H1 (cell line): Measurements from ENCODE around the gene SNX7. TPM values are rescaled to one million over a fixed set of nuclear protein-coding genes. Genes with fewer than 3 reads are reported as not detected.

Source experiments
- CTCF ChIA-PET: fragments of 300-600 bp; sonication (Branson Sonifier 250); formaldehyde crosslinking; loops from one replicate; lab custom pipeline; 2021; ENCODE audit not compliant: partially characterized antibody; lab: Charles Lee
- POLR2A ChIA-PET: fragments of 300-600 bp; sonication (Branson Sonifier 250); formaldehyde crosslinking; loops from one replicate; lab custom pipeline; 2021; ENCODE audit warnings: inconsistent platforms; ENCODE audit not compliant: partially characterized antibody; lab: Charles Lee
- DNase-seq, 2 experiments: peaks; one replicate each; pipeline versions ENCODE4 v3.0.0 to v3.0.0-alpha.2; 2010 to 2022; ENCODE audit warnings: low spot score in 2 of 2, low read depth in 1 of 2, mixed read lengths in 1 of 2
- FAIRE-seq: peaks from 2 replicates; lab custom pipeline; 2011; peaks lifted over from hg19 to GRCh38; lab: Jason Lieb, UNC
- H2AFZ ChIP-seq: 2 replicates; pipeline ENCODE4 v1.8.1; 2012; ENCODE audit warnings: low read length, inconsistent platforms
- H2AK5ac ChIP-seq: 2 replicates; pipeline ENCODE4 v1.6.1; 2013; ENCODE audit warnings: low read depth, low read length
- H2BK120ac ChIP-seq: replicated peaks from 2 replicates; pipeline ENCODE3; 2013; ENCODE audit warnings: low read depth, low read length, inconsistent platforms
- H2BK12ac ChIP-seq: 2 replicates; pipeline ENCODE4 v1.6.1; 2013; ENCODE audit warnings: low read depth, low read length
- H2BK15ac ChIP-seq: 2 replicates; pipeline ENCODE4 v1.6.1; 2013; ENCODE audit warnings: low read length
- H2BK20ac ChIP-seq: 2 replicates; pipeline ENCODE4 v1.6.1; 2013; ENCODE audit warnings: low read length
- H2BK5ac ChIP-seq: 2 replicates; pipeline ENCODE4 v1.6.1; 2013; ENCODE audit warnings: low read depth, low read length
- H3K14ac ChIP-seq: 2 replicates; pipeline ENCODE4 v1.6.1; 2013; ENCODE audit warnings: inconsistent platforms; ENCODE audit not compliant: insufficient read length
- H3K18ac ChIP-seq: 2 replicates; pipeline ENCODE4 v1.6.1; 2013; ENCODE audit warnings: low read length; ENCODE audit errors: extremely low read depth
- H3K23ac ChIP-seq: 2 replicates; pipeline ENCODE4 v1.6.1; 2013; ENCODE audit warnings: inconsistent platforms; ENCODE audit not compliant: insufficient read length
- H3K23me2 ChIP-seq: 2 replicates; pipeline ENCODE4 v1.6.1; 2013; ENCODE audit warnings: low read depth, low read length
- H3K27ac ChIP-seq: 2 replicates; pipeline ENCODE4 v1.6.1; 2011; ENCODE audit warnings: low read depth, low read length, inconsistent platforms
- H3K27me3 ChIP-seq, 4 experiments: replicated peaks in 1 of 4; 1 replicate in 1 of 4; 2 replicates in 3 of 4; pipeline versions ENCODE4 v1.6.1 to v1.8.1; 2011 to 2013; ENCODE audit warnings: low read length in 3 of 4, mild to moderate bottlenecking in 3 of 4, inconsistent platforms in 2 of 4, mixed read lengths in 2 of 4, moderate library complexity in 1 of 4; ENCODE audit not compliant: control insufficient read depth in 3 of 4, insufficient read depth in 3 of 4; ENCODE audit errors: extremely low read depth in 1 of 4
- H3K36me3 ChIP-seq, 4 experiments: 2 replicates each; pipeline versions ENCODE4 v1.6.1 to v1.8.1; 2011 to 2013; ENCODE audit warnings: mild to moderate bottlenecking in 4 of 4, low read length in 3 of 4, moderate library complexity in 2 of 4, control low read depth in 1 of 4, inconsistent platforms in 1 of 4; ENCODE audit not compliant: insufficient read depth in 4 of 4, control insufficient read depth in 2 of 4
- H3K4ac ChIP-seq: replicated peaks from 2 replicates; pipeline ENCODE3; 2013; ENCODE audit warnings: low read length, low read depth, mixed read lengths, inconsistent platforms; ENCODE audit not compliant: insufficient read length
- H3K4me1 ChIP-seq, 4 experiments: replicated peaks in 1 of 4; 1 replicate in 1 of 4; 2 replicates in 3 of 4; pipeline versions ENCODE4 v1.6.1 to v1.8.1; 2011 to 2013; ENCODE audit warnings: low read length in 3 of 4, inconsistent platforms in 2 of 4, mixed read lengths in 1 of 4; ENCODE audit not compliant: insufficient read depth in 4 of 4, control insufficient read depth in 3 of 4
- H3K4me2 ChIP-seq, 2 experiments: 2 replicates each; pipeline versions ENCODE4 v1.6.1 to v1.8.1; 2011 to 2013; ENCODE audit warnings: low read depth in 2 of 2, low read length in 2 of 2, control low read depth in 1 of 2, inconsistent platforms in 1 of 2, mild to moderate bottlenecking in 1 of 2; ENCODE audit not compliant: insufficient read depth in 1 of 2
- H3K4me3 ChIP-seq, 4 experiments: fragments of 200-600, 300-600 bp in 1 of 4; sonication (generic), shearing (Covaris generic), sonication (Bioruptor Twin) in 1 of 4; 2 replicates each; pipeline versions ENCODE4 v1.5.1 to v1.8.1; 2011 to 2016; ENCODE audit warnings: low read length in 4 of 4, low read depth in 3 of 4, control low read depth in 2 of 4, inconsistent platforms in 2 of 4, mild to moderate bottlenecking in 2 of 4, mixed read lengths in 1 of 4, moderate library complexity in 1 of 4; ENCODE audit not compliant: insufficient read depth in 2 of 4; ENCODE audit errors: extremely low read depth in 1 of 4
- H3K56ac ChIP-seq: replicated peaks from 2 replicates; pipeline ENCODE3; 2013; ENCODE audit warnings: low read depth, mild to moderate bottlenecking, mixed read lengths, low read length, inconsistent platforms; ENCODE audit not compliant: insufficient read length
- H3K79me1 ChIP-seq: 2 replicates; pipeline ENCODE4 v1.6.1; 2013; ENCODE audit warnings: low read depth, low read length, control low read depth
- H3K79me2 ChIP-seq, 2 experiments: 2 replicates each; pipeline versions ENCODE4 v1.6.1 to v1.8.1; 2012 to 2013; ENCODE audit warnings: low read length in 2 of 2, mild to moderate bottlenecking in 2 of 2, inconsistent platforms in 1 of 2; ENCODE audit not compliant: insufficient read depth in 2 of 2, control insufficient read depth in 1 of 2
- H3K9ac ChIP-seq, 4 experiments: replicated peaks in 1 of 4; 1 replicate in 1 of 4; 2 replicates in 3 of 4; pipeline versions ENCODE4 v1.6.1 to v1.8.1; 2011 to 2013; ENCODE audit warnings: low read depth in 3 of 4, low read length in 3 of 4, control low read depth in 2 of 4, mild to moderate bottlenecking in 2 of 4, moderate library complexity in 2 of 4, inconsistent platforms in 1 of 4; ENCODE audit errors: extremely low read depth in 1 of 4
- H3K9me3 ChIP-seq, 2 experiments: 2 replicates each; pipeline versions ENCODE4 v1.6.1 to v1.8.1; 2012 to 2013; ENCODE audit warnings: mild to moderate bottlenecking in 2 of 2, moderate library complexity in 2 of 2, control low read depth in 1 of 2, inconsistent platforms in 1 of 2, low read depth in 1 of 2, low read length in 1 of 2, mixed read lengths in 1 of 2; ENCODE audit not compliant: insufficient read depth in 2 of 2
- H4K20me1 ChIP-seq, 2 experiments: replicated peaks in 1 of 2; 2 replicates each; pipeline versions ENCODE3 to v1.8.1; 2011 to 2013; ENCODE audit warnings: inconsistent platforms in 2 of 2, low read length in 2 of 2, mild to moderate bottlenecking in 1 of 2; ENCODE audit not compliant: insufficient read depth in 2 of 2, control insufficient read depth in 1 of 2
- H4K5ac ChIP-seq: 2 replicates; pipeline ENCODE4 v1.6.1; 2013; ENCODE audit warnings: low read length, low read depth, mixed read lengths, inconsistent platforms; ENCODE audit not compliant: insufficient read length
- H4K8ac ChIP-seq: 2 replicates; pipeline ENCODE4 v1.8.0; 2013; ENCODE audit warnings: mild to moderate bottlenecking, moderate library complexity, low read length, inconsistent platforms; ENCODE audit not compliant: insufficient read depth; ENCODE audit errors: extremely low read depth
- H4K91ac ChIP-seq: replicated peaks from 2 replicates; pipeline ENCODE3; 2013; ENCODE audit warnings: low read length, mixed read lengths, inconsistent platforms; ENCODE audit not compliant: insufficient read length
- ASH2L ChIP-seq: fragments of 200-600, 300-600 bp; sonication (generic); IDR thresholded peaks from one replicate; pipeline ENCODE4 v1.7.1; 2017; ENCODE audit warnings: low read length
- EZH2 ChIP-seq: fragments of 200-600 bp; sonication (generic); IDR thresholded peaks from 2 replicates; pipeline ENCODE4 v1.7.1; 2012; ENCODE audit warnings: low read depth, mild to moderate bottlenecking, moderate library complexity, low read length, inconsistent platforms; ENCODE audit not compliant: severe bottlenecking
- HDAC2 ChIP-seq, 2 experiments: fragments of 300-600 bp in 1 of 2; sonication (generic) in 1 of 2; IDR thresholded peaks; 2 replicates each; pipeline ENCODE4 v1.6.1; 2011 to 2012; ENCODE audit warnings: low read depth in 2 of 2, low read length in 2 of 2, mild to moderate bottlenecking in 2 of 2, moderate library complexity in 2 of 2, borderline replicate concordance in 1 of 2, inconsistent platforms in 1 of 2
- POLR2A ChIP-seq, 2 experiments: IDR thresholded peaks; 1 replicate in 1 of 2; 2 replicates in 1 of 2; pipeline ENCODE4 v1.6.1; 2011; ENCODE audit warnings: low read depth in 2 of 2, low read length in 2 of 2, mild to moderate bottlenecking in 2 of 2; ENCODE audit errors: control extremely low read depth in 1 of 2
- WGBS, 2 experiments: shearing (Covaris generic) in 1 of 2; methylation state at CpG; one replicate each; pipeline versions ENCODE4 v1.1.6 to v1.1.7; 2013 to 2015; ENCODE audit warnings: low lambda C conversion rate in 2 of 2, mixed read lengths in 2 of 2, inconsistent platforms in 1 of 2, low coverage in 1 of 2, missing lambda C conversion rate in 1 of 2; ENCODE audit not compliant: insufficient replicate concordance in 2 of 2, insufficient coverage in 1 of 2, insufficient read length in 1 of 2; ENCODE audit errors: extremely low coverage in 1 of 2, missing lambda C conversion rate in 1 of 2; 5-methylcytosine and 5-hydroxymethylcytosine counted together
- polyA plus RNA-seq, 7 experiments: library from polyadenylated mRNA; depleted of rRNA in 3 of 7; stranded (reverse) in 5 of 7; unstranded in 2 of 7; fragments of >200 nt in 5 of 7; fragments of 200-250 nt in 2 of 7; gene quantifications; 1 replicate in 5 of 7; 2 replicates in 1 of 7; 4 replicates in 1 of 7; pipeline versions ENCODE4 v1.2.1 to v1.2.3, GENCODE V29; 2011 to 2013; ENCODE audit warnings: missing spikeins in 2 of 7, mixed read lengths in 2 of 7
- total RNA-seq: library from RNA; stranded (reverse); fragmentation: NEBNext Ultra II Directional; extraction: Animal tissue kit (Norgen Biotek cat#: 25700); gene quantifications from 2 replicates; pipeline ENCODE4 v1.2.1, GENCODE V29; 2021

The SNX7 gene
- total and polyA plus RNA-seq, 2 of the 8 experiments (the other 6 are each of a cell fraction or from before 2014, with no cell fraction given): 9.2 to 23.8 TPM

GRCh38 chr1:98660940-98661543 is 479 bp upstream of the SNX7 start:
- Histone ChIP-seq H3K27me3 (no peaks in the 10 kb centered on the region), H3K56ac (peak overlapping the region; percentile 86), H3K9ac (peak overlapping the region in 2 of 4 experiments; percentile 63 to 72; a peak in 4 of 7 replicates), H3K79me2 (peaks cover 0 to 7% of the 10 kb centered on the region in 2 experiments; a peak in 1 of 4 replicates), H4K20me1 (no peaks in the 10 kb centered on the region), H3K23me2 (peaks cover 6% of the 10 kb centered on the region; the same call in 1 of the 2 replicates), H2BK120ac (peak overlapping the region; percentile 43), H2AK5ac (no peak overlapping the region), H2BK12ac (peak overlapping the region; percentile 50; the same call in 1 of the 2 replicates), H3K14ac (no peak overlapping the region), H3K4me3 (peak overlapping the region; percentile 68 to 90 (median 82)), H2BK15ac (no peak overlapping the region), H3K4me2 (peak overlapping the region; percentile 70 to 93), H3K18ac (peak overlapping the region; percentile 93), H4K8ac (peak overlapping the region; percentile 95), H3K9me3 (no peaks in the 10 kb centered on the region), H4K91ac (no peak overlapping the region)
- ChIA-PET CTCF (interaction anchor here (0.6 to 2.1 kb wide), 2 partner anchors 22 to 103 kb away, joined by 4 to 7 read pairs; no protein-coding TSS in a partner anchor), POLR2A (interaction anchor here (0.7 kb wide), 1 partner anchor 10 kb away, joined by 3 read pairs; no protein-coding TSS in a partner anchor)
- no peak for FAIRE-seq
- no peak for DNase-seq
- 10% methylated on average over 20 of the region's 25 CpGs; no CpG with 5 or more reads in 1 of the 2 experiments for WGBS, 2 experiments
- TF ChIP-seq EZH2: peak; percentile 9
- TF ChIP-seq ASH2L: peak; percentile 6
- TF ChIP-seq POLR2A (IDR thresholded peaks at IDR 0.05; ENCODE audit: control extremely low read depth in 1 of 2, low read depth in 2 of 2, low read length in 2 of 2): no peak
- no peak for TF ChIP-seq HDAC2 (IDR thresholded peaks at IDR 0.05; ENCODE audit: borderline replicate concordance in 1 of 2, low read depth in 2 of 2, low read length in 2 of 2)
- TF ChIP-seq, all 59 proteins: peak for 2
- no peak overlapping the region for H2BK5ac ChIP-seq
- H2AFZ ChIP-seq: peak overlapping the region; percentile 98
- no peaks in the 10 kb centered on the region for H3K36me3 ChIP-seq
- no peak overlapping the region for H2BK20ac ChIP-seq
- no peak overlapping the region for H3K4ac ChIP-seq
- peaks cover 0 to 6% (median 3%) of the 10 kb centered on the region in 4 experiments; a peak in 2 of 7 replicates for H3K4me1 ChIP-seq
- H3K23ac ChIP-seq: no peak overlapping the region
- peak overlapping the region; percentile 3 for H4K5ac ChIP-seq
- H3K79me1 ChIP-seq: 0 out of 2 replicates have a peak, but pooled peaks cover under 1% of the 10 kb centered on the region
- no peak overlapping the region; the same call in 1 of the 2 replicates for H3K27ac ChIP-seq
